Measurements from ENCODE around the gene MARCHF4.
A peak's percentile ranks its signal among the peaks of the same experiment; 100 is the strongest.

Gene MARCHF4

GRCh38 chr2:216346781-216347180 is 25.5 kb downstream of the MARCHF4 start:
- DNase-seq, result no peak

DNA sequence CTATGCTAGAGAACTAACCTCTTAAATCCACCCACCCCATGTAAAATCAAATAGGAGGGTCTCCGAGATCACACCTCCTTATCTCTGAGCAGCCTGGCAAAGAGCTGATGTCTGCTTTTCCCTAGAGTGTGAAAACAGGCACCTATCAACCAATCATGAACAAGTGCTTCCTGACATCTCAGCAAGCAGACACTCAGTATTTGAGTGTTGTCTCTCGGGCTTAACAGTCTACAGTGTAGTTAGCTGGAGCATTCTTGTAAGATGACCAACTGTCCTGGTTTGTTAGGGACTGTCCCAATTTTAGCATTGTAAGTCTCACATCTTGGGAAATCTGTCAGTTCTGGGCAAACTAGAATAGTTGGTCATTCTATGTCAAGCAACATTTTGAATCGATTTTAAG is 26.4 kb downstream of the MARCHF4 start:
- DNase-seq, result no peak

DNA sequence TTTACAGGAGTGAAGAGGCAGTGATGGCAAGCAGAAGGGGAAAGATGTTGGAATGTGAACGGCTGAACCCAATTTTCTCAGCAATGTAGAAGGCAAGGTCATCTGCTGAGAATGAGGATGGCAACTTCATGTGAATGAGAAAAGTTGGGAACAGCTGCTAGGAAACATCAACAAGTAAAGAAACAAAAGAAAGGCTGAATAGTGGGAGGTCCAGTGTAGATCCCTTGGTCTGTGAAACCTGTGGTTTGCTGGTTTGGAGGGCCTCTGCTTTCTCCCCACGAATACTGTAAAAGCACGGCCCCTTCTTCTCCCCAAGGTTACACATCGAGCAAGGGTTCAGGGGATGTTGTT is 27.4 kb downstream of the MARCHF4 start:
- no peak for DNase-seq

- no peak for DNase-seq
Observed at GRCh38 chr2:216344206-216344949, 27.9 kb downstream of the MARCHF4 start.

DNA sequence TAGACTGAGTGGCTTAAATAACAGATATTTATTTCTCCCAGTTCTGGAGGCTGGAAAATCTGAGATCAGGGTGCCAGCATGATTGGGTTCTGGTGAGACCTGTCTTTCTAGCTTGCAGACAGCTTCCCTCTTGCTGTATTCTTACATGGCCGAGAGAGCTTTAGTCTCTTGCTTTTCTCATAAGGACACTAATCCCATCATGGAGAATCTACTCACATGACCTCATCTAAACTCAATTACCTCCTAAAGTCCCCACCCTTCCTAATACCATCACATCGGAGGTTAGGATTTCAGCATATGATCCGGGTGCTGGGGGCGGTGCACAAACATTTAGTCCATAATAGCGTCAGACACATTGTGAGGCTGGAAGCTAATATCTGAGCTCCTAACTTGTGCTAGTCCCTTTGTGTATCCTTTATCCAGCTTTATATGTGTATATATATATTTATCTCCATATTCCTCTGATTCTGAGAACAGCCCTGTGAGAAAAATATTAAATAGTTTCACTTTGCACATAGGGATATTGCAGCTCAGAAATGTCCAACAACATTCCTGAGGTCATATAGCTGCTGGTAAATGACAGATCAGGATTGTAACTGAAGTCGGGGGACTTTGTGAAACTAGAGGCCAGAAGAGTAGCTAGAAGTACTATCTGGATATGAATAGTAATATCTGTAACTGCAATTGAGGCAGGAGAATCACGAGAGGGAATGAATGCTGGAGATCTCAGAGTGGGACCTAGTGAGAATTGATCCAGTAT is 28.9 kb downstream of the MARCHF4 start:
- no peak for DNase-seq

DNA sequence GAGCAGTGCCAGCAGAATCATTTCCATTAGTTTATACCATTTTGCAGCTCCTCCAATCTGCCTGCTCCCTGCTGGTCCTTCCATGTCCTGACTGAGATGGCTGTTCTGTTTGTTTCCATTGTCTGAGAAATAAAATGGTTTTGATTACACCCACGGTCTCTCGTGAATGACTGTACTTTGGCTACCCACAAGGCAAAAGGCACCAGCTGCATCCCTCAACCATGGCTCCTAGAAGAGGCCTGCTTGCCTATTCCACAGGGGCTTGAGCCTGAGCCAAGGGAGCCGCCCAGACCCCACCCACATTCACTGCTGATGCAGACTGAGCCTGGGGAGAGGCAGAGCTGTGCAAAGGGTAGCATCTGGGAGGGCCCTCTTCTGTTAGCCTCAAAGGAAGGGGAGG is 31.2 kb downstream of the MARCHF4 start:
- DNase-seq, result peak; percentile 25

DNA sequence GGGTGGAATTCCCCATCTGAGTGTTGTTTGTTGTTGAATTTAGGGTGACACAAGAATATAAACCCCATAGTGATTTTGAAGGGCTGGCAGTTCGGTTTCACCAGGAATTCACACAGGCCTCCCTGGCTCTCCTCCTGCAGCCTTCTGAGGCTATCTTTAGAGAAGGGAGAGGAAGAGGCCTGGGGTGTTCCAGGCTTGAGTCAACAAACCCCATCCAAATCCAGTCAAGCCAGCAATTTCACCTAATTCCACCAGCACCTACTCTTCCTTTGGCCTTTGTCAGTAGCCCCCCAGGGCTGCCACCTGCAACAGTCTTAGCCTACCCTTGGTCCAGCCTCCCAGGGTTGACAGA is 32.0 kb downstream of the MARCHF4 start:
- no peak for DNase-seq

GRCh38 chr2:216339456-216340279 is 32.6 kb downstream of the MARCHF4 start:
- DNase-seq, result no peak

DNA sequence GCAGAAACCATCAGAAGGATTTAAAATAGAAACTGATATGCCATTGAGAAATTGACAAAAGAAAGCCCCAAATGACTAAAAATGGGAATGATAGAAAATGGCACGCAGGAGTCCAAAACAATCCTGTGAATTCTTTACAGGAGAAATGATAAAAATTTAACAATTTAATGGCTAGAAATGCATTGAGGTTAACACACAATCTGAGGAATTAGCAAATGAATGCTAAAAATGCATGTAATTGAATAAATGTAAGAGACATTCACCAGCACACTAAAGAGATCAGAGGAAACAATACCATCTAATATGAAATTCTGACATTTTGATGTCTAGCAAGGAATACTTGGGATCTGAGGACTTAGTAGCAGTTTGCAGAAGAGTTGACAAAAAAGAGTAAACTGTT is 37.0 kb downstream of the MARCHF4 start:
- DNase-seq, result no peak

DNA sequence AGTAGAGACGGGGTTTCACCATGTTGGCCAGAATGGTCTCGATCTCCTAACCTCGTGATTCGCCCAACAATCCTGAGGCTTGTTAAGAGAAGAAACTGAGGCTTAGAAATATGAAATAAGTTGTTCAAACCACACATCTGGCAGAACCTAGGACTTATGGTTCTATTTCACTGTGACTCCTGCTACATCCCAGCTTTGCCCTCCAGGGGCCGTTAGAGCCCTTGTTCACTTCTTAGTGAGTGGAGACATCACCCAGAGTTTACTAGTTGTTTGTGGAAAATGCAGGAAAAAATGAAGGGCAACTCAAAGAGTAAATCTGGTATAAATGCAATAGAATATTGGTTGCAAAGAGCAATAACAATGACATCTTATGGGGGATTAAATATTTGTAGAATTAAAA is 43.9 kb downstream of the MARCHF4 start:
- DNase-seq, result no peak

DNA sequence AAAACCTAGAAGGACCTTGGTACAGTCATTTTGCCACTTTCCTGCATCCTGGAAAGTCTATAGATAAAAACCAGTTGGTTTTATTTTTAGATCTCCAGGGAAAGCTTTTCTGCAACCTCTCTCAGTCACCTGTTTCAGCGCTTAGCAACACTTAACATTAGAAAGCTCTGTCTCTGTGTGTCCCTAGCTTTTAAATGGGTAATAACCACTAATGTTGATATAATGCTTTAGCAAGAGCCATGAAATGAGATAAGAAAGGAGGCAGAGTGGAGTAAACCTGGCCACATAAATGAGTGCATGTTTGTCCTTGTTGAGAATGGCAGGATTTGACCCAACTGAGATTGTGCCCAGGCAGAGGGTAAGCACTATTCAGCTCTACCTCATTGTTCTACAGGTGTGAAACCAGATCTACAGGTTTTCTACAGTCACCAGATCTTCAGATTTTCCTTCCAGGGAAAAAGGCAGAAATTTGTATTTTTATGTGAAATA is 44.8 kb downstream of the MARCHF4 start:
- DNase-seq, result no peak

Measured in activated naive CD4-positive, alpha-beta T cell treated with Interleukin-2 at 50 U/mL for 16 hours (primary cell).